Mucosa of descending colon (tissue), 3 donors: Measurements from ENCODE around the gene VCL. TPM values are rescaled to one million over a fixed set of nuclear protein-coding genes. Genes with fewer than 3 reads are reported as not detected.

ENCODE experiments used
- ATAC-seq: fragments of 200-7000 bp; cut with Tn5 transposase; one replicate; pipeline ENCODE4 v1.9.1; 2020; ENCODE audit warnings: mild to moderate bottlenecking, moderate library complexity
- DNase-seq, 3 donors: peaks; one replicate each; pipeline ENCODE4 v3.0.0-alpha.2; 2020
- H3K36me3 ChIP-seq: fragments of 200-600 bp; one replicate; pipeline ENCODE4 v1.8.0; 2021; ENCODE audit warnings: low read depth, mild to moderate bottlenecking
- H3K4me1 ChIP-seq: fragments of 200-600 bp; one replicate; pipeline ENCODE4 v1.8.0; 2021; ENCODE audit warnings: low read depth, mild to moderate bottlenecking
- H3K4me3 ChIP-seq: fragments of 200-600 bp; one replicate; pipeline ENCODE4 v1.8.0; 2021; ENCODE audit warnings: mild to moderate bottlenecking
- H3K9me3 ChIP-seq: fragments of 200-600 bp; one replicate; pipeline ENCODE4 v1.8.0; 2021; ENCODE audit warnings: mild to moderate bottlenecking
- intact Hi-C, 2 donors: fragments of 100-400 bp; cut with DNase I in 1 of 2; cut with micrococcal nuclease in 1 of 2; formaldehyde crosslinking; loops; one replicate each; pipeline versions ENCODE4 v1.11.0 to v1.11.1; 2022; cut with DNase I, micrococcal nuclease
- total RNA-seq, 3 donors: library from RNA; stranded (reverse); fragmentation: NEBNext Ultra II Directional in 2 of 3; extraction: Animal tissue kit (Norgen Biotek cat#: 25700) in 2 of 3; gene quantifications; one replicate each; pipeline versions ENCODE4 v1.2.1 to v1.2.4, GENCODE V29; 2021 to 2023
- TF ChIP-seq, protein P1 (sequence below): fragments of 200-600 bp; IDR thresholded peaks from one replicate; pipeline ENCODE4 v1.8.0; 2022; ENCODE audit warnings: antibody characterized with exemption, mild to moderate bottlenecking
- donor health status: DM: no; HTN: no; CAD: no; lungs with moderate emphysema.
- donor health status: DM: no; HTN: no; CAD: no.
- donor health status: DM: no; HTN: yes; CAD: no.

The VCL gene
- total RNA-seq, 3 donors from 2014 or later = 114 to 292 (median 117) TPM

DNA sequence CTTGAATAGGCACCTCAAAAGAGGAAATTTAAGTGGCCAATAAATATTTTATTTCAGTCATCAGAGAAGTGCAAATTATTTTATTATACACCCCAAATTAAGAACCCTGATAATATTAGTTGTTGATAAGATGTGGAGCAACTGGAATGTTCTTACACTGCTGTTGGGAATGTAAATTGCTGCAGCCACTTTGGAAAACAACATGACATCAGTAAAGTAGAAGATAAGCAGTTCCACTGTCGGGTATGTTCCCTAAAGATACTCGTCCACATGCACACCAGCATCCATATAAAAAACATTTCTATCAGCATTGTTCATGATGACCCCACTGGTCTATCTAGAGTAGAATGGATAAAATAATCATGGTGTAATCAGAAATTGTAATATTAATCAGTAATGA, 46.5 kb downstream of the VCL start:
- Histone ChIP-seq H3K4me3 (no peak overlapping the region), H3K4me1 (no peaks in the 10 kb centered on the region), H3K9me3 (no peaks in the 10 kb centered on the region), H3K36me3 (no peaks in the 10 kb centered on the region)
- no peak for DNase-seq
- intact Hi-C loops = no loop called here
- TF ChIP-seq, protein P1, sequence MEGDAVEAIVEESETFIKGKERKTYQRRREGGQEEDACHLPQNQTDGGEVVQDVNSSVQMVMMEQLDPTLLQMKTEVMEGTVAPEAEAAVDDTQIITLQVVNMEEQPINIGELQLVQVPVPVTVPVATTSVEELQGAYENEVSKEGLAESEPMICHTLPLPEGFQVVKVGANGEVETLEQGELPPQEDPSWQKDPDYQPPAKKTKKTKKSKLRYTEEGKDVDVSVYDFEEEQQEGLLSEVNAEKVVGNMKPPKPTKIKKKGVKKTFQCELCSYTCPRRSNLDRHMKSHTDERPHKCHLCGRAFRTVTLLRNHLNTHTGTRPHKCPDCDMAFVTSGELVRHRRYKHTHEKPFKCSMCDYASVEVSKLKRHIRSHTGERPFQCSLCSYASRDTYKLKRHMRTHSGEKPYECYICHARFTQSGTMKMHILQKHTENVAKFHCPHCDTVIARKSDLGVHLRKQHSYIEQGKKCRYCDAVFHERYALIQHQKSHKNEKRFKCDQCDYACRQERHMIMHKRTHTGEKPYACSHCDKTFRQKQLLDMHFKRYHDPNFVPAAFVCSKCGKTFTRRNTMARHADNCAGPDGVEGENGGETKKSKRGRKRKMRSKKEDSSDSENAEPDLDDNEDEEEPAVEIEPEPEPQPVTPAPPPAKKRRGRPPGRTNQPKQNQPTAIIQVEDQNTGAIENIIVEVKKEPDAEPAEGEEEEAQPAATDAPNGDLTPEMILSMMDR = no peak
- ATAC-seq = no peak

DNA sequence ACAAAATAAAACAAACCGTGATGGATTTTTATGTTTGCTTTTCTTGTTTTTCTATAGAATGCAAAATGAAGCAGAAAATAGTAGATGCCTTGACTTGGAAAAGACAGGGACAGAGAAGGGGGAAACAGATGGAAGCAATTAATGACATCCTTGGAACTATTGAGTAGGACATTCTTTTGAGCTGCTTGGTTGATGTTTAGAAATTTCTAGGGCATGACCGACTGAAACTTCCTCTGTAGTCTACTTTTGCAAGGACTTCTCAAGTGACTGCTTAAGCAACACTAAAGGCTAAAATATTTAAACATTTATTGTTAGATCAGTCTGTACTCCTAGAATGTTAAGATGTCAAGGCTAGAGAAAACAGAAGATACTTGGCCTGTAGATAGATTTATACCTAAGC, 49.4 kb downstream of the VCL start:
- Histone ChIP-seq H3K9me3 (no peaks in the 10 kb centered on the region), H3K36me3 (no peaks in the 10 kb centered on the region), H3K4me3 (no peak overlapping the region), H3K4me1 (no peaks in the 10 kb centered on the region)
- ATAC-seq (peak; percentile 16), DNase-seq (no peak)
- intact Hi-C loops = no loop called here
- TF ChIP-seq, protein P1 = no peak

DNA sequence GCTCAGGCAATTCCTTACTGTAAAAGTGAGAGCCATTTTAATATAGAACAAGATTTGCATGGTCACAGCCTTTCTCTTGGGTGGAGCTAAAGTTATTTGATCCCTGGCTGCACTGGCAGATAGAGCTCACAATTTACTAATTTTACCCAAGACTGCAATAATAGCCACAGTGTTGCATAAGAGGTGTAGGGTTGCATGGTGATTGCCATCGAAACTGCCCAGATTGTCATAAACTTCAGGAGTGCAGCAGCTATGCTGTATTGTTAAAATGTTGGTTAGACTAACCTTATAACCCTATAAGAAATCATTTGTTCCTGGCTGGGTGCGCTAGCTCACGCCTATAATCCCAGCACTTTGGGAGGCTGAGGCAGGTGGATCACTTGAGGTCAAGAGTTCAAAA, 50.0 kb downstream of the VCL start:
- intact Hi-C loops = no loop called here
- Histone ChIP-seq H3K4me3 (no peak overlapping the region), H3K36me3 (no peaks in the 10 kb centered on the region), H3K4me1 (no peaks in the 10 kb centered on the region), H3K9me3 (no peaks in the 10 kb centered on the region)
- DNase-seq (no peak), ATAC-seq (peak; percentile 17)
- TF ChIP-seq, protein P1 = no peak

DNA sequence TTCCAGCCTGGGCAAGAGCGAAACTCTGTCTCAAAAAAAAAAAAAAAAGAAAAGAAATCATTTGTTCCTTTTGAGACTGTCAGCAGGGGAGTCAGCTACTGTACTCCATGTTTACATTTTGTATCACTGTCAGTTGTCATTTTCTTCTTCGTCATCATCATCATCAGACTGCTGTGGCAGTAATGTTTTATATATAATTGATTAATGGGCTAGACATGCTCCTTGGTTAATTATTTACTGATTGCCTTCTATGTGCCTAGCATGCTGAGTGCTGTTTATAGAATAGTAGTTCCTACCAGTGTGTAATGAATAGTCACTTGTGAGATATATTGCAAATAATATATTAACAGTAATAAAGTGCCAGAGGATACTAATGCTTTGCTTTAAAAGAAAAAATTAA, 50.5 kb downstream of the VCL start:
- DNase-seq = no peak
- ATAC-seq = no peak

DNA sequence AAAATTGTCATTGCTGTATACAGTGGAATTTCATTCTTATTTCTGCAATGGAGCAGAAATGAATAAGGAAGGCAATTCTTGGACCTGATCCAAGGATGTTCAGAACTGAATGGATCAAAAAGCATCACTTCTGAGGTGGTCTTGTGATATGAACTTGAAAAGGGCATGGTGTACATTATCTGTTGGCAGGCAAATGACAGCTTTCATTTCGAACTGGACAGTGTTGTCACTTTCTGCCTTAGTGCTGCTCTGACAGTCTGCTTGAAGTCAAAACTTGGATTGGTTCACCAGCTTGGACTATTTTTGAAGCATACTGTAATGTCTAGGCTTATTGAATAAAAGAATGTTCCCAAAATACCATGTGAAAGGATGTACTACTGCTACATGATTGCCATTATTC, 52.0 kb downstream of the VCL start:
- Histone ChIP-seq H3K36me3 (no peaks in the 10 kb centered on the region), H3K4me3 (no peak overlapping the region), H3K4me1 (peaks cover 2% of the 10 kb centered on the region), H3K9me3 (no peaks in the 10 kb centered on the region)
- intact Hi-C loops = no loop called here
- TF ChIP-seq, protein P1 = no peak
- ATAC-seq = no peak
- DNase-seq = no peak

More for the DNA sequence above, 50.5 kb downstream of the VCL start:
- H3K4me1 ChIP-seq = no peaks in the 10 kb centered on the region
- TF ChIP-seq, protein P1 = no peak
- intact Hi-C loops = no loop called here
- H3K9me3 ChIP-seq = no peaks in the 10 kb centered on the region
- no peak overlapping the region for H3K4me3 ChIP-seq
- H3K36me3 ChIP-seq = no peaks in the 10 kb centered on the region

DNA sequence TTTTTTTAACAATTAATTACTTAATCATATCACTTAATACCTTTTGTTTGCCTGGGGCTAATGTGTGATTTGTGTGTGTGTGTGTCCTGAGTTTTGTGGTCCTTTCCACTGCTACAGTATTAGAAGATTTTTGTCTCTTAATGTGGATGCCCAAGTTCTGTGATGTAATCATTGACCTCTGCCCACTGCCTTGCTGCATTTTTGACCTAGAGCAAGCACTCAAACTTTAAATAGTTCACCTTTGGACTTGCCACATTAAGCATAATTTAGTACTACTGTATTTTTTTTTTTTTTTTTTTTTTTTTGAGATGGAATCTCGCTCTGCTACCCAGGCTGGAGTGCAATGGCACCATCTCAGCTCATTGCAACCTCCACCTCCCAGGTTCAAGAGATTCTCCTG, 52.7 kb downstream of the VCL start:
- Histone ChIP-seq H3K9me3 (no peaks in the 10 kb centered on the region), H3K4me1 (peaks cover 2% of the 10 kb centered on the region), H3K4me3 (no peak overlapping the region), H3K36me3 (no peaks in the 10 kb centered on the region)
- TF ChIP-seq, protein P1 = no peak
- ATAC-seq (no peak), DNase-seq (no peak)
- intact Hi-C loops = no loop called here
